ENCODE measurements around the gene DDX6.

DNA sequence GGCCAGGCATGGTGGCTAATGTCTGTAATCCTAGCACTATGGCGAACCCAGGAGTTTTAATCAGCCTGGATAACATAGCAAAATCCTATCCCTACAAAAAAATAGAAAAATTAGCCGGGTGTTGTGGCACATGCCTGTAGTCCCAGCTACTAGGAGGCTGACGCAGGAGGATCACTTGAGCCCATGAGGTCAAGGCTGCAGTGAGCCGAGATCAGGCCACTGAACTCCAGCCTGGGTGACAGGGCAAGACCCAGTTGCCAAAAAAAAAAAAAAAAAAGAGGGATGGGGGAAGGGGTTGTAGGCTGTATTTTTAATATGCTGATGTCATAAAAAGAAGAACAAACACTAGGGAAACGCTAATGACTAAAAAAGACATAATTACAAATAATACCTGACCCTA, 12.1 kb downstream of the DDX6 start:
- TF ChIP-seq, protein P1, sequence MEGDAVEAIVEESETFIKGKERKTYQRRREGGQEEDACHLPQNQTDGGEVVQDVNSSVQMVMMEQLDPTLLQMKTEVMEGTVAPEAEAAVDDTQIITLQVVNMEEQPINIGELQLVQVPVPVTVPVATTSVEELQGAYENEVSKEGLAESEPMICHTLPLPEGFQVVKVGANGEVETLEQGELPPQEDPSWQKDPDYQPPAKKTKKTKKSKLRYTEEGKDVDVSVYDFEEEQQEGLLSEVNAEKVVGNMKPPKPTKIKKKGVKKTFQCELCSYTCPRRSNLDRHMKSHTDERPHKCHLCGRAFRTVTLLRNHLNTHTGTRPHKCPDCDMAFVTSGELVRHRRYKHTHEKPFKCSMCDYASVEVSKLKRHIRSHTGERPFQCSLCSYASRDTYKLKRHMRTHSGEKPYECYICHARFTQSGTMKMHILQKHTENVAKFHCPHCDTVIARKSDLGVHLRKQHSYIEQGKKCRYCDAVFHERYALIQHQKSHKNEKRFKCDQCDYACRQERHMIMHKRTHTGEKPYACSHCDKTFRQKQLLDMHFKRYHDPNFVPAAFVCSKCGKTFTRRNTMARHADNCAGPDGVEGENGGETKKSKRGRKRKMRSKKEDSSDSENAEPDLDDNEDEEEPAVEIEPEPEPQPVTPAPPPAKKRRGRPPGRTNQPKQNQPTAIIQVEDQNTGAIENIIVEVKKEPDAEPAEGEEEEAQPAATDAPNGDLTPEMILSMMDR (IDR thresholded peaks at IDR 0.05): no peak
- TF ChIP-seq, protein P2, sequence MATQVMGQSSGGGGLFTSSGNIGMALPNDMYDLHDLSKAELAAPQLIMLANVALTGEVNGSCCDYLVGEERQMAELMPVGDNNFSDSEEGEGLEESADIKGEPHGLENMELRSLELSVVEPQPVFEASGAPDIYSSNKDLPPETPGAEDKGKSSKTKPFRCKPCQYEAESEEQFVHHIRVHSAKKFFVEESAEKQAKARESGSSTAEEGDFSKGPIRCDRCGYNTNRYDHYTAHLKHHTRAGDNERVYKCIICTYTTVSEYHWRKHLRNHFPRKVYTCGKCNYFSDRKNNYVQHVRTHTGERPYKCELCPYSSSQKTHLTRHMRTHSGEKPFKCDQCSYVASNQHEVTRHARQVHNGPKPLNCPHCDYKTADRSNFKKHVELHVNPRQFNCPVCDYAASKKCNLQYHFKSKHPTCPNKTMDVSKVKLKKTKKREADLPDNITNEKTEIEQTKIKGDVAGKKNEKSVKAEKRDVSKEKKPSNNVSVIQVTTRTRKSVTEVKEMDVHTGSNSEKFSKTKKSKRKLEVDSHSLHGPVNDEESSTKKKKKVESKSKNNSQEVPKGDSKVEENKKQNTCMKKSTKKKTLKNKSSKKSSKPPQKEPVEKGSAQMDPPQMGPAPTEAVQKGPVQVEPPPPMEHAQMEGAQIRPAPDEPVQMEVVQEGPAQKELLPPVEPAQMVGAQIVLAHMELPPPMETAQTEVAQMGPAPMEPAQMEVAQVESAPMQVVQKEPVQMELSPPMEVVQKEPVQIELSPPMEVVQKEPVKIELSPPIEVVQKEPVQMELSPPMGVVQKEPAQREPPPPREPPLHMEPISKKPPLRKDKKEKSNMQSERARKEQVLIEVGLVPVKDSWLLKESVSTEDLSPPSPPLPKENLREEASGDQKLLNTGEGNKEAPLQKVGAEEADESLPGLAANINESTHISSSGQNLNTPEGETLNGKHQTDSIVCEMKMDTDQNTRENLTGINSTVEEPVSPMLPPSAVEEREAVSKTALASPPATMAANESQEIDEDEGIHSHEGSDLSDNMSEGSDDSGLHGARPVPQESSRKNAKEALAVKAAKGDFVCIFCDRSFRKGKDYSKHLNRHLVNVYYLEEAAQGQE (IDR thresholded peaks at IDR 0.05; ENCODE audit: insufficient read depth in 1 of 2, low read depth in 2 of 2, low read length in 1 of 2): no peak
- TF ChIP-seq POLR2AphosphoS5 (IDR thresholded peaks at IDR 0.05; ENCODE audit: low read depth, low read length): no peak
- no peak for TF ChIP-seq TCF7L2 (IDR thresholded peaks at IDR 0.05; ENCODE audit: low read depth, low read length)
